Thymus (tissue), 11 donors: ENCODE measurements around the gene CPAMD8. TPM values are rescaled to one million over a fixed set of nuclear protein-coding genes. Genes with fewer than 3 reads are reported as not detected.

Experiments
- DNase-seq, 9 donors: peaks; one replicate each; pipeline ENCODE4 v3.0.0-alpha.2; 2013; ENCODE audit warnings: low spot score in 9 of 9, low read depth in 6 of 9, missing footprints in 1 of 9
- H3K27ac ChIP-seq, 2 donors: one replicate each; pipeline ENCODE4 v1.5.1; 2013; ENCODE audit warnings: control low read depth in 1 of 2, low read depth in 1 of 2, low read length in 1 of 2, mild to moderate bottlenecking in 1 of 2, moderate library complexity in 1 of 2
- H3K27me3 ChIP-seq, 2 donors: one replicate each; pipeline ENCODE4 v1.5.1; 2013; ENCODE audit warnings: low read length in 1 of 2; ENCODE audit not compliant: control insufficient read depth in 2 of 2, insufficient read depth in 1 of 2
- H3K36me3 ChIP-seq, 2 donors: one replicate each; pipeline ENCODE4 v1.5.1; 2013; ENCODE audit warnings: low read length in 1 of 2, mild to moderate bottlenecking in 1 of 2, moderate library complexity in 1 of 2; ENCODE audit not compliant: control insufficient read depth in 2 of 2, insufficient read depth in 2 of 2
- H3K4me1 ChIP-seq, 2 donors: one replicate each; pipeline ENCODE4 v1.5.1; 2013; ENCODE audit warnings: low read length in 2 of 2; ENCODE audit not compliant: control insufficient read depth in 2 of 2, insufficient read depth in 2 of 2
- H3K4me3 ChIP-seq, 2 donors: one replicate each; pipeline ENCODE4 v1.5.1; 2013; ENCODE audit warnings: low read length in 2 of 2, control low read depth in 1 of 2, mild to moderate bottlenecking in 1 of 2
- H3K9me3 ChIP-seq, 2 donors: one replicate each; pipeline ENCODE4 v1.5.1; 2013; ENCODE audit warnings: low read length in 1 of 2, mild to moderate bottlenecking in 1 of 2; ENCODE audit not compliant: control insufficient read depth in 2 of 2, insufficient read depth in 1 of 2
- whole genome bisulfite sequencing: extraction: QIAGEN DNeasy Blood & Tissue Kit; methylation state at CpG from one replicate; pipeline ENCODE4 v1.1.7; 2013; 5-methylcytosine and 5-hydroxymethylcytosine counted together
- polyA plus RNA-seq: library from polyadenylated mRNA; stranded (reverse); fragments of 200-250 nt; gene quantifications from one replicate; pipeline ENCODE4 v1.2.3, GENCODE V29; 2013
- total RNA-seq: library from RNA; stranded (reverse); fragments of 120-200 nt; gene quantifications from one replicate; pipeline ENCODE4 v1.2.4, GENCODE V29; 2013
- donor health status: healthy.

CPAMD8 gene
- total and polyA plus RNA-seq, 2 donors: 12.3 to 17.3 TPM

DNA sequence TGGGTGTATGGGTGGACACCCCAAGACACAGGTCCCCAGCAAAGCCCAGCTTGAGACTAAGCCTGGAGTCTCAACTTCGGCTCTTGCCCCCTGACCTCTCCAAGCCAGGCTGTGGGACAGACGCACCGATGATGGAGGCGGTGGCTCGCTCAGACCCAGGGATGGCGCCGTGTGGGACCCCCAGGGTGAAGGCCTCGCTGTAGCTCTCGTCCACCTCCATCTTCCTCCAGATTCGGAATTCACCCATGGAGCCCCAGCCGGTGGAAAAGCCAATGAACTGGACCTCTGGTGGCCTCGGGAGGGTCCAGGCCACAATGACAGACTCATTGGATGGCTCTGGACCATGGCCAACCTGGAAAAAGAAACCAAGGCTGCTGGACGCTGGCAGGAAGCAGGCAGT, 98.7 kb downstream of the CPAMD8 start:
- H3K9me3 ChIP-seq: peaks cover 1 to 52% of the 10 kb centered on the region in 2 donors
- no peak overlapping the region for H3K4me3 ChIP-seq
- H3K36me3 ChIP-seq: no peaks in the 10 kb centered on the region
- no peak overlapping the region for H3K27ac ChIP-seq
- H3K27me3 ChIP-seq: no peaks in the 10 kb centered on the region
- DNase-seq: no peak
- WGBS: 91% methylated on average over 13 of the region's 13 CpGs
- no peaks in the 10 kb centered on the region for H3K4me1 ChIP-seq

DNA sequence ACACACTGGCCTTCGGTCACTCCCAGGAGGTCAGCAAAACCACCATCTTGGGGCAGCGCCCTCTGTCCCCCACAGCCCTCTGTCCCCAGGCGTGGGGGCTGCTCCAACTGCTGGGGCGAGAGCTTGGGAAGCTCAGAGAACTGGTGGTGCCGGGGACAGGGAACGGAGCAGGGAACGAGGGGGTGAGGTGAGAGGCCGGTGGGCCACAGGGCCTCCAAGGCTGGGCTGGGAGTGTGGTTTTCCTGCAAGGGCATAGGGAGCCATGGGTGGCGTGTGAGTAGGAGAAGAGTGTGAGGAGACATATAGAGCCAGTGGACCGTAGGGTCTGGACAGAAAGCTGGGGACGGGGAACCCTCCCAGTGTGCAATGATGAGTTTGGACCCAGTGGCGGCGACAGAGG, 103.7 kb downstream of the CPAMD8 start:
- Histone ChIP-seq H3K4me3 (no peak overlapping the region), H3K27ac (no peak overlapping the region), H3K9me3 (peaks cover 0 to 34% of the 10 kb centered on the region in 2 donors), H3K36me3 (no peaks in the 10 kb centered on the region), H3K4me1 (no peaks in the 10 kb centered on the region), H3K27me3 (no peaks in the 10 kb centered on the region)
- 96% methylated on average over 13 of the region's 13 CpGs for WGBS
- DNase-seq: no peak

GRCh38 chr19:16922592-16922934, 104.0 kb downstream of the CPAMD8 start:
- DNase-seq: no peak
- Histone ChIP-seq H3K36me3 (no peaks in the 10 kb centered on the region), H3K27me3 (no peaks in the 10 kb centered on the region)

GRCh38 chr19:16921766-16922591, 104.6 kb downstream of the CPAMD8 start:
- Histone ChIP-seq H3K4me1 (no peaks in the 10 kb centered on the region), H3K27ac (no peak overlapping the region), H3K9me3 (peaks cover 0 to 26% of the 10 kb centered on the region in 2 donors), H3K27me3 (no peaks in the 10 kb centered on the region), H3K4me3 (no peak overlapping the region), H3K36me3 (no peaks in the 10 kb centered on the region)
- no peak for DNase-seq
- 94% methylated on average over 21 of the region's 21 CpGs for WGBS

More at GRCh38 chr19:16922592-16922934, 104.0 kb downstream of the CPAMD8 start:
- no peak overlapping the region for H3K4me3 ChIP-seq
- no peak overlapping the region for H3K27ac ChIP-seq
- H3K9me3 ChIP-seq: peaks cover 0 to 30% of the 10 kb centered on the region in 2 donors
- no peaks in the 10 kb centered on the region for H3K4me1 ChIP-seq
- 75% methylated on average over 1 of the region's 1 CpG for WGBS

DNA sequence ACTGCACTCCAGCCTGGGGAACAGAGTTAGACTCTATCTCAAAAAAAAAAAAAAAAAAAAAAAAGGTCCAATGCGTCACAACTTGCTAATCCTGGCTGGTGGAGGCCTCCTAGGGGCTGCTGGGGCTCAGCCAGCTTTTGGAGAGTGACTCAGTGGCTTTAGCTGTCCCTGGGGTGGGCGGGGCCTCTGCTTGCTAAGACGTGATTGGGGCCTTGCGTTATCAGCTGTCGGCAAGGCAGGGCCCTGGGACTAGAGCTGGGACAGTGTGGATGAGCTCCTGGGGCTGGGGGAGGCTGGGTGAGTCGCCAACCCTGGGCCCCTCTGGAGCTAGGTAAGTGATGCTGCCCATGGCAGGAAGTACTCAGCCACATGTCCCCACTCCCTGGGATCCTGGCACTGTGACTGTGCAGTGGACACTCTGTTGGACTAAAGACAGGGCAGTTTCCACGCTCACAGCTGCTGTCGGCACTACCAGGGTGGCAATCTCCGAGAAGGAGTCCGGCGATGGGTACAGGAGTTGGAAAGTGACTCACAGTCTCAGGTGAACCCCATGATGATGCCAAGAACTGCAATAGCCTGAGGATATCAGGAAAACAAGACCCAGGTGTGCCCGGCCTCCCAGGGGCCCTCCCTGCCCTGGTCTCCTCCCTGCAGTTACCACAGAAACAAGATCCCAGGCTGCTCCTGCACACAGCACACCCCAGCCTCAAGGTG, 105.6 kb downstream of the CPAMD8 start:
- H3K36me3 ChIP-seq: no peaks in the 10 kb centered on the region
- H3K4me3 ChIP-seq: no peak overlapping the region
- WGBS: 70% methylated on average over 12 of the region's 12 CpGs
- no peaks in the 10 kb centered on the region for H3K27me3 ChIP-seq
- peaks cover 0 to 19% of the 10 kb centered on the region in 2 donors for H3K9me3 ChIP-seq
- H3K4me1 ChIP-seq: no peaks in the 10 kb centered on the region
- no peak for DNase-seq
- no peak overlapping the region for H3K27ac ChIP-seq

DNA sequence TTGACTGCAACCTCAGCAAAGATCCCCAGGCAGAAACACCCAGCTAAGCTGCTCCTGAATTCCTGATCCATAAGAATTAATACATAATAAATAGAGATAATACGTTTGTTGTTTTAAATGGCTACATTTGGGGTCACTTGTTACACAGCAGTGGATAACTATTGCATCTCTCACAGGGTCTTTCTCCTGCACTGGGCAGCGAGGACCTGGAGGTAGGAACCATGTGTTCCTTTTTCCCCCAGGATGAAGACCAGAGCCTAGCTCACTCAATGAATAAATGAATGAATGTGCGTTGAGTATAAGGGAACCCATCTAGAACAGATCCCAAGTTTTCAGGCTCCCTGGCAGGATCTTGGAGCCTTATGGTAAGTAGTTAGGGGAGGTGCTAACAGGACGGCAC, 107.1 kb downstream of the CPAMD8 start:
- no peak overlapping the region for H3K27ac ChIP-seq
- H3K9me3 ChIP-seq: peaks cover 4 to 22% of the 10 kb centered on the region in 2 donors
- no peaks in the 10 kb centered on the region for H3K27me3 ChIP-seq
- H3K36me3 ChIP-seq: no peaks in the 10 kb centered on the region
- H3K4me3 ChIP-seq: no peak overlapping the region
- 84% methylated on average over 4 of the region's 4 CpGs for WGBS
- DNase-seq: no peak
- no peaks in the 10 kb centered on the region for H3K4me1 ChIP-seq

DNA sequence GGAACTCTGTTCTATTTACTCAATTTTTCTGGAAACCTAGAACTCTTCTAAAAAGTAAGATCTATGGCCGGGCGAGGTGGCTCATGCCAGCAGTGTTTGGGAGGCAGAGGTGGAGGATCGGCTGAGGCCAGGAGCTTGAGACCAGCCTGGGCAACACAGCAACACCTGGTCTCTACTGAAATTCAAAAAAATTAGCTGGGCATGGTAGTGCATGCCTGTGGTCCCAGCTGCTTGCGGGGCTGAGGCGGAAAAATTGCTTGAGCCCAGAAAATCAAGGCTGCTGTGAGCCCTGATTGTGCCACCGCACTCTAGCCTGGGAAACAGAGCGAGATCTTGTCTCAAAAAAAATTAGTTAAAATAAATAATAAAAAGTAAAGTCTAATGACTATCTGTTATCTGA, 109.2 kb downstream of the CPAMD8 start:
- Histone ChIP-seq H3K9me3 (peaks cover 4 to 40% of the 10 kb centered on the region in 2 donors), H3K36me3 (no peaks in the 10 kb centered on the region), H3K27ac (no peak overlapping the region), H3K27me3 (no peaks in the 10 kb centered on the region), H3K4me3 (no peak overlapping the region), H3K4me1 (no peaks in the 10 kb centered on the region)
- 82% methylated on average over 7 of the region's 7 CpGs for WGBS
- no peak for DNase-seq

DNA sequence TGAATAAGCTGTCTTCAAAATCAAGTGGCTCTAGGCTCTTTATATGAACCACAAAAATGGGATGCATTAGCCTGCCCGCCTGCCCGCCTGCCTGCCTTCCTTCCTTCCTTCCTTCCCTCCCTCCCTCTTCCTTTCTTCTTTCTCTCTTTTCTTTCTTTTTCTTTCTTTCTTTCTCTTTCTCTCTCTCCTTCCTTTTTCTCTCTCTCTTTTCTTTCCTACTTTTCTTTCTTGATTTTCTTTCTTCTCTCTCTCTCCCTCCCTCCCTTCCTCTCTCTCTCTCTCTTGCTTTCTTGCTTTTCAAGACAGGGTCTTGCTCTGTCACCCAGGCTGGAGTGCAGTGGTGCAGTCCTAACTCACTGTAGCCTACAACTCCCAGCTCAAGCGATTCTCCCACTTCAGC, 110.9 kb downstream of the CPAMD8 start:
- WGBS: 63% methylated on average over 3 of the region's 3 CpGs
- Histone ChIP-seq H3K4me1 (no peaks in the 10 kb centered on the region), H3K9me3 (peaks cover 4 to 39% of the 10 kb centered on the region in 2 donors)

DNA sequence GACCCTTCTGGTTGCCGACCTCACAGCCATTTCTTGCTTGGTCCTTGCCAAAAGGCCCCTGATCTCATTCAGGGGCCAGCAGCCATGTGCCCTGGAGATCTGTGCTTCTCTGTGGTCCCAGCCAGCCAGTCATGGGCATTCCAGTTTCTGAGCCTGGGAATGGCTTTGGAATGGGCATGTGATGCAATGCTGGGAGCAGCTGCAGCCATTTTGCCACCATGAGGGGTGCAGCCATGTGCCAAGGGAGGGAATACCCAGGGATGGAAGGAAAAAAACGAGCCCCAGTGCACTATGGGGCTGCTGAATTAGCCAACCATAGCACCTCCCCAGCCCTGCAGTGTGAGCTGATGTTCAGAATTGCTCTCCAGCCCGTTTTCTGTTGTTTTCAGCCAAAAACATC, 111.5 kb downstream of the CPAMD8 start:
- Histone ChIP-seq H3K4me1 (no peaks in the 10 kb centered on the region), H3K27ac (no peak overlapping the region), H3K27me3 (no peaks in the 10 kb centered on the region), H3K9me3 (peaks cover 4 to 41% of the 10 kb centered on the region in 2 donors), H3K4me3 (no peak overlapping the region), H3K36me3 (no peaks in the 10 kb centered on the region)
- 73% methylated on average over 3 of the region's 3 CpGs for WGBS
- DNase-seq: no peak

More for the DNA sequence above, 110.9 kb downstream of the CPAMD8 start:
- DNase-seq: no peak
- no peak overlapping the region for H3K4me3 ChIP-seq
- H3K27ac ChIP-seq: no peak overlapping the region
- no peaks in the 10 kb centered on the region for H3K27me3 ChIP-seq
- H3K36me3 ChIP-seq: no peaks in the 10 kb centered on the region
